Stimulated activated CD4-positive, alpha-beta T cell treated with anti-CD3 and anti-CD28 coated beads, Interleukin-2, amount 100 ng/mL, for 48 hours (primary cell): ENCODE measurements around the gene OR2AG1.
A peak's percentile ranks its signal among the peaks of the same experiment; 100 is the strongest.

Experiments
- DNase-seq, 2 donors: peaks; one replicate each; pipeline ENCODE4 v3.0.0-alpha.2; 2020

The OR2AG1 gene

GRCh38 chr11:6782720-6783119, at the start of gene OR2AG1:
Gene OR2AG1, plus strand, starts transcription at chr11:6783020. Its CDS starts 2,018 bp downstream, at chr11:6785038.
- no peak for DNase-seq

GRCh38 chr11:6733326-6734275, 49.2 kb upstream of the OR2AG1 start:
- DNase-seq = no peak

GRCh38 chr11:6734616-6735015, 48.2 kb upstream of the OR2AG1 start:
- no peak for DNase-seq

- no peak for DNase-seq
Measured at GRCh38 chr11:6735306-6735705, 47.5 kb upstream of the OR2AG1 start.

GRCh38 chr11:6736495-6737121, 46.2 kb upstream of the OR2AG1 start:
- DNase-seq = no peak

- peak; percentile 51 to 66 for DNase-seq
Measured at GRCh38 chr11:6737872-6738466, 44.9 kb upstream of the OR2AG1 start.

GRCh38 chr11:6738590-6738989, 44.2 kb upstream of the OR2AG1 start:
- DNase-seq = no peak

GRCh38 chr11:6742260-6742659, 40.6 kb upstream of the OR2AG1 start:
- no peak for DNase-seq

- no peak for DNase-seq
Measured at GRCh38 chr11:6745018-6745417, 37.8 kb upstream of the OR2AG1 start.

GRCh38 chr11:6745465-6746015, 37.3 kb upstream of the OR2AG1 start:
- no peak for DNase-seq

GRCh38 chr11:6746086-6746618, 36.7 kb upstream of the OR2AG1 start:
- DNase-seq = no peak

- DNase-seq = no peak
Measured at GRCh38 chr11:6746626-6747025, 36.2 kb upstream of the OR2AG1 start.

GRCh38 chr11:6747097-6747668, 35.6 kb upstream of the OR2AG1 start:
- no peak for DNase-seq

GRCh38 chr11:6755303-6755952, 27.4 kb upstream of the OR2AG1 start:
- peak; percentile 34 to 49 for DNase-seq

GRCh38 chr11:6755953-6756347, 26.9 kb upstream of the OR2AG1 start:
- no peak for DNase-seq

GRCh38 chr11:6757373-6757967, 25.4 kb upstream of the OR2AG1 start:
- DNase-seq = peak; percentile 32 to 54

- DNase-seq = no peak
Measured at GRCh38 chr11:6771926-6772893, 10.6 kb upstream of the OR2AG1 start, which contains the start of gene OR2AG2. Gene OR2AG2, minus strand, starts transcription at chr11:6771976. Its CDS starts 3,019 bp downstream, at chr11:6768957.

- no peak for DNase-seq
Measured at GRCh38 chr11:6778518-6778917, 4.3 kb upstream of the OR2AG1 start.

GRCh38 chr11:6780829-6781228, 2.0 kb upstream of the OR2AG1 start:
- no peak for DNase-seq

GRCh38 chr11:6790546-6790945, 7.7 kb downstream of the OR2AG1 start:
- no peak for DNase-seq
